PC-9 (cell line): ENCODE data around the gene PCDHGA7. TPM values are rescaled to one million over a fixed set of nuclear protein-coding genes. Genes with fewer than 3 reads are reported as not detected.
A peak's percentile ranks its signal among the peaks of the same experiment; 100 is the strongest.
"Not testable (repeated sequence)": the region's sequence is repeated elsewhere in the genome, so short reads cannot be mapped to it uniquely, and the experiment has no call there.

Experiments used
- BruUV-seq: library from RNA; stranded (reverse); fragments of 400-500 nt; replicated peaks from 2 replicates; lab custom pipeline; 2021; lab: Mats Ljungman, UMichigan
- CTCF ChIA-PET: fragments of 300-600 bp; sonication (Branson Sonifier 250); formaldehyde crosslinking; loops from one replicate; lab custom pipeline; 2022; ENCODE audit warnings: antibody characterized with exemption; lab: Charles Lee
- POLR2A ChIA-PET: fragments of 300-600 bp; sonication (Branson Sonifier 250); formaldehyde crosslinking; loops from one replicate; lab custom pipeline; 2022; ENCODE audit warnings: antibody characterized with exemption; ENCODE audit not compliant: unreplicated experiment; lab: Charles Lee
- DNase-seq, 2 experiments: peaks; one replicate each; pipeline versions ENCODE4 v3.0.0 to v3.0.0-alpha.2; 2015 to 2022; ENCODE audit warnings: mixed read lengths in 1 of 2
- H2AFZ ChIP-seq: fragments of 200-600 bp; sonication (generic); 2 replicates; pipeline ENCODE4 v1.8.1; 2017; ENCODE audit warnings: antibody characterized with exemption
- H3F3A ChIP-seq: fragments of 200-600 bp; sonication (generic); 2 replicates; pipeline ENCODE4 v1.8.1; 2017; ENCODE audit warnings: antibody characterized with exemption, mild to moderate bottlenecking, low read depth; ENCODE audit not compliant: insufficient read depth
- H3K27ac ChIP-seq: fragments of 200-600 bp; sonication (generic); 2 replicates; pipeline ENCODE4 v1.6.1; 2016; ENCODE audit warnings: mixed run types
- H3K27me3 ChIP-seq: fragments of 200-600 bp; sonication (generic); 2 replicates; pipeline ENCODE4 v1.6.1; 2016; ENCODE audit warnings: low read depth, mixed run types; ENCODE audit not compliant: insufficient read depth
- H3K36me3 ChIP-seq: fragments of 200-600 bp; sonication (generic); 2 replicates; pipeline ENCODE4 v1.6.1; 2016; ENCODE audit warnings: low read depth, mixed run types
- H3K4me1 ChIP-seq: fragments of 200-600 bp; sonication (generic); replicated peaks from 2 replicates; pipeline ENCODE4 v1.6.1; 2016; ENCODE audit warnings: mixed run types; ENCODE audit not compliant: insufficient read depth
- H3K4me2 ChIP-seq: fragments of 200-600 bp; sonication (generic); 2 replicates; pipeline ENCODE4 v1.6.1; 2017; ENCODE audit warnings: mixed run types
- H3K4me3 ChIP-seq: fragments of 200-600 bp; sonication (generic); 2 replicates; pipeline ENCODE4 v1.6.1; 2016; ENCODE audit warnings: mixed run types
- H3K79me2 ChIP-seq: fragments of 200-600 bp; sonication (generic); 2 replicates; pipeline ENCODE4 v1.6.1; 2017; ENCODE audit warnings: low read depth, mixed run types
- H3K9me2 ChIP-seq: fragments of 200-600 bp; sonication (generic); 2 replicates; pipeline ENCODE4 v1.8.1; 2017; ENCODE audit warnings: mild to moderate bottlenecking; ENCODE audit not compliant: insufficient read depth
- H3K9me3 ChIP-seq: fragments of 200-600 bp; sonication (generic); 2 replicates; pipeline ENCODE4 v1.8.1; 2016; ENCODE audit warnings: low read depth; ENCODE audit not compliant: insufficient read depth
- H4K20me1 ChIP-seq: fragments of 200-600 bp; sonication (generic); 2 replicates; pipeline ENCODE4 v1.8.1; 2017; ENCODE audit not compliant: insufficient read depth
- EZH2 ChIP-seq: fragments of 200-600 bp; sonication (generic); IDR thresholded peaks from 2 replicates; pipeline ENCODE4 v1.8.0; 2017; ENCODE audit warnings: antibody characterized with exemption, low read depth
- intact Hi-C: fragments of 100-400 bp; cut with micrococcal nuclease; formaldehyde crosslinking; loops from one replicate; pipeline ENCODE4 v1.10.0; 2022; ENCODE audit not compliant: unreplicated experiment
- total RNA-seq: library from RNA; stranded (reverse); gene quantifications from 2 replicates; pipeline ENCODE4 v1.2.3, GENCODE V29; 2021
- TF ChIP-seq, protein P1 (sequence below): fragments of 200-600 bp; sonication (generic); conservative IDR thresholded peaks from 2 replicates; pipeline ENCODE4 v1.6.1; 2017; ENCODE audit warnings: mixed run types, antibody characterized with exemption, mild to moderate bottlenecking, moderate library complexity

The PCDHGA7 gene
- total RNA-seq, 1 experiment from 2014 or later = not detected

DNA sequence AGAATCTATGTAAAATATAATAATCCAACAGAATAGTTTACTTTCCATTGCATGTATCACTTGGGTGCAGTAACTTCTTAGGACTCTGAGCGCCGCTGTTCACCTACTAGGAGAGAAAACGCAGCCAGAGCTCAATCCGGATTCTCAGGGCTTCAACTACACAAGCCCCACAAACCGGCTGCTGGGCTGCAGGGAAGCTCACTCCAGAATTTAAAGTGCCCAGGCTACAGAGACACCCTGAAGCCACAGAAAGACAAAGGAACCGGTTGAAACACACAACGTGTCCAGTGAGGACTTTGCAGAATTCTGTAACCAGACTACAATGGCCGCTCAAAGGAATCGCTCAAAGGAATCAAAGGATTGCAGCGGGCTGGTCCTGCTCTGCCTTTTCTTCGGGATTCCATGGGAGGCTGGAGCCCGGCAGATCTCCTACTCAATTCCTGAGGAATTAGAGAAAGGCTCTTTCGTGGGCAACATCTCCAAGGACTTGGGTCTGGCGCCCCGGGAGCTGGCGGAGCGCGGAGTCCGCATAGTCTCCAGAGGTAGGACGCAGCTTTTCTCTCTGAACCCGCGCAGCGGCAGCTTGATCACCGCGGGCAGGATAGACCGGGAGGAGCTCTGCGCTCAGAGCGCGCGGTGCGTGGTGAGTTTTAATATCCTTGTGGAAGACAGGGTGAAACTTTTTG is 30.5 kb downstream of the PCDHGA7 start, which contains the start of gene PCDHGA10:
Gene PCDHGA10 (plus strand): TSS at position 134 of the 686 bp plus-strand sequence. CDS start 189 bp downstream, at position 323.
- H3K4me2 ChIP-seq = peak within 1 kb of the TSS; percentile 83
- 0 out of 2 replicates have a peak, but pooled peaks cover 11% of the 10 kb centered on the region for H3K27me3 ChIP-seq
- intact Hi-C loops = loop anchor here (2.0 to 10.0 kb wide), 4 partner anchors 88 to 331 kb away; partner anchors contain the start of genes PCDHB14 and TAF7
- TF ChIP-seq, protein P1, sequence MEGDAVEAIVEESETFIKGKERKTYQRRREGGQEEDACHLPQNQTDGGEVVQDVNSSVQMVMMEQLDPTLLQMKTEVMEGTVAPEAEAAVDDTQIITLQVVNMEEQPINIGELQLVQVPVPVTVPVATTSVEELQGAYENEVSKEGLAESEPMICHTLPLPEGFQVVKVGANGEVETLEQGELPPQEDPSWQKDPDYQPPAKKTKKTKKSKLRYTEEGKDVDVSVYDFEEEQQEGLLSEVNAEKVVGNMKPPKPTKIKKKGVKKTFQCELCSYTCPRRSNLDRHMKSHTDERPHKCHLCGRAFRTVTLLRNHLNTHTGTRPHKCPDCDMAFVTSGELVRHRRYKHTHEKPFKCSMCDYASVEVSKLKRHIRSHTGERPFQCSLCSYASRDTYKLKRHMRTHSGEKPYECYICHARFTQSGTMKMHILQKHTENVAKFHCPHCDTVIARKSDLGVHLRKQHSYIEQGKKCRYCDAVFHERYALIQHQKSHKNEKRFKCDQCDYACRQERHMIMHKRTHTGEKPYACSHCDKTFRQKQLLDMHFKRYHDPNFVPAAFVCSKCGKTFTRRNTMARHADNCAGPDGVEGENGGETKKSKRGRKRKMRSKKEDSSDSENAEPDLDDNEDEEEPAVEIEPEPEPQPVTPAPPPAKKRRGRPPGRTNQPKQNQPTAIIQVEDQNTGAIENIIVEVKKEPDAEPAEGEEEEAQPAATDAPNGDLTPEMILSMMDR = peak; percentile 86
- no peak for TF ChIP-seq EZH2
- H3K4me1 ChIP-seq = no peaks in the 10 kb centered on the region
- CTCF ChIA-PET = interaction anchor here (0.5 to 1.6 kb wide), 11 partner anchors 43 to 327 kb away, joined by 3 to 9 read pairs (median 4); partner anchors contain the start of genes PCDHB14, PCDHB2 and PCDHGB3
- peak; percentile 58 for DNase-seq
- H3K27ac ChIP-seq = no peak within 1 kb of the TSS
- peak within 1 kb of the TSS; percentile 54; the same call in 1 of the 2 replicates for H3K4me3 ChIP-seq
- no peaks in the 10 kb centered on the region for H3F3A ChIP-seq
- peak within 1 kb of the TSS; percentile 81 for H2AFZ ChIP-seq
- no peaks in the 10 kb centered on the region for H3K9me3 ChIP-seq
- no TSS peak for BruUV-seq
- H3K9me2 ChIP-seq = no peaks in the 10 kb centered on the region
- no peaks in the 10 kb centered on the region for H3K79me2 ChIP-seq
- no peaks in the 10 kb centered on the region for H3K36me3 ChIP-seq
- no peaks in the 10 kb centered on the region for H4K20me1 ChIP-seq
- POLR2A ChIA-PET = interaction anchor here (0.6 kb wide), 4 partner anchors 74 to 861 kb away, joined by 3 to 9 read pairs (median 6); partner anchors contain the start of gene TAF7

DNA sequence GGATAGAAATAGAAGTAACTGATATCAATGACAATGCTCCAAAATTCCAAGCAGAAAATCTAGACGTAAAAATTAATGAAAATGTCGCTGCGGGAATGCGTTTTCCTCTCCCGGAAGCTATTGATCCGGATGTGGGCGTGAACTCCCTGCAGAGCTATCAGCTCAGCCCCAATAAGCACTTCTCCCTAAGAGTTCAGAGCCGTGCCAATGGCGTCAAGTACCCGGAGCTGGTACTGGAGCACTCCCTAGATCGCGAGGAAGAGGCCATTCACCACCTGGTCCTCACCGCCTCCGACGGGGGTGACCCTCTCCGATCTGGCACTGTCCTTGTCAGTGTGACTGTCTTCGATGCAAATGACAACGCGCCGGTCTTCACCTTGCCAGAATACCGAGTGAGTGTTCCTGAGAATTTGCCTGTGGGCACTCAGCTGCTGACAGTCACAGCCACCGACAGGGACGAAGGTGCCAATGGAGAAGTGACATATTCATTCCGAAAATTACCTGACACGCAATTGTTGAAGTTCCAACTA is 31.1 kb downstream of the PCDHGA7 start:
- Histone ChIP-seq H4K20me1 (no peaks in the 10 kb centered on the region), H3F3A (no peaks in the 10 kb centered on the region), H3K9me2 (no peaks in the 10 kb centered on the region), H3K27me3 (0 out of 2 replicates have a peak, but pooled peaks cover 6% of the 10 kb centered on the region), H3K4me2 (peak overlapping the region; percentile 83), H3K79me2 (no peaks in the 10 kb centered on the region), H3K4me3 (peak overlapping the region; percentile 54; the same call in 1 of the 2 replicates), H3K36me3 (no peaks in the 10 kb centered on the region), H3K9me3 (no peaks in the 10 kb centered on the region), H3K4me1 (no peaks in the 10 kb centered on the region), H2AFZ (peak overlapping the region; percentile 81; the same call in 1 of the 2 replicates), H3K27ac (no peak overlapping the region)
- intact Hi-C loops = loop anchor here (2.0 to 10.0 kb wide), 4 partner anchors 89 to 331 kb away; partner anchors contain the start of genes PCDHB14 and TAF7
- DNase-seq = no peak
- no peak for TF ChIP-seq EZH2
- TF ChIP-seq, protein P1 = no peak
- no TSS peak for BruUV-seq
- ChIA-PET CTCF (interaction anchor here (0.7 to 1.6 kb wide), 6 partner anchors 100 to 328 kb away, joined by 3 to 5 read pairs (median 4); partner anchors contain the start of gene PCDHB2), POLR2A (no interaction called here)

DNA sequence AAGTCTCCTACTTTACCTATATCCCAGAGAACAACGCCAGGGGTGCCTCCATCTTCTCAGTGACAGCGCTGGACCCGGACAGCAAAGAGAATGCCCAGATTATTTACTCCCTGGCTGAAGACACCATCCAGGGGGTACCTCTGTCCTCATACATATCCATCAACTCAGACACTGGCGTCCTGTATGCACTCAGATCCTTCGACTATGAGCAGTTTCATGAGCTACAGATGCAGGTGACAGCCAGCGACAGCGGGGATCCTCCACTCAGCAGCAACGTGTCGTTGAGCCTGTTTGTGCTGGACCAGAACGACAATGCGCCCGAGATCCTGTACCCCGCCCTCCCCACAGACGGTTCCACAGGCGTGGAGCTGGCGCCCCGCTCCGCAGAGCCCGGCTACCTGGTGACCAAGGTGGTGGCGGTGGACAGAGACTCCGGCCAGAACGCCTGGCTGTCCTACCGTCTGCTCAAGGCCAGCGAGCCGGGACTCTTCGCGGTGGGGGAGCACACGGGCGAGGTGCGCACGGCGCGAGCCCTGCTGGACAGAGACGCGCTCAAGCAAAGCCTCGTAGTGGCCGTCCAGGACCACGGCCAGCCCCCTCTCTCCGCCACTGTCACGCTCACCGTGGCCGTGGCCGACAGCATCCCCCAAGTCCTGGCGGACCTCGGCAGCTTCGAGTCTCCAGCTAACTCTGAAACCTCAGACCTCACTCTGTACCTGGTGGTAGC is 32.2 kb downstream of the PCDHGA7 start:
- H3F3A ChIP-seq, H3K27ac ChIP-seq, DNase-seq, CTCF ChIA-PET, H4K20me1 ChIP-seq, H3K4me1 ChIP-seq, H3K36me3 ChIP-seq, H2AFZ ChIP-seq, H3K4me2 ChIP-seq, H3K9me3 ChIP-seq, H3K9me2 ChIP-seq, H3K27me3 ChIP-seq, H3K4me3 ChIP-seq, BruUV-seq, H3K79me2 ChIP-seq, POLR2A ChIA-PET: not testable (repeated sequence)
- intact Hi-C loops = loop anchor here (5.0 to 10.0 kb wide), 3 partner anchors 90 to 332 kb away; partner anchors contain the start of genes PCDHB14 and TAF7

DNA sequence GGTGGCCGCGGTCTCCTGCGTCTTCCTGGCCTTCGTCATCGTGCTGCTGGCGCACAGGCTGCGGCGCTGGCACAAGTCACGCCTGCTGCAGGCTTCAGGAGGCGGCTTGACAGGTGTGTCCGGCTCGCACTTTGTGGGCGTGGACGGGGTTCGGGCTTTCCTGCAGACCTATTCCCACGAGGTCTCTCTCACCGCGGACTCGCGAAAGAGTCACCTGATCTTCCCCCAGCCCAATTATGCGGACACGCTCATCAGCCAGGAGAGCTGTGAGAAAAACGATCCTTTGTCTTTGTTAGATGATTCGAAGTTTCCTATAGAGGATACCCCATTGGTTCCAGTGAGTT is 32.7 kb downstream of the PCDHGA7 start:
- H4K20me1 ChIP-seq, H3F3A ChIP-seq, H2AFZ ChIP-seq, H3K4me2 ChIP-seq, H3K36me3 ChIP-seq, H3K4me3 ChIP-seq, DNase-seq, POLR2A ChIA-PET, H3K27ac ChIP-seq, H3K27me3 ChIP-seq, CTCF ChIA-PET, BruUV-seq, H3K4me1 ChIP-seq, H3K9me3 ChIP-seq, H3K9me2 ChIP-seq, H3K79me2 ChIP-seq: not testable (repeated sequence)
- intact Hi-C loops = loop anchor here (10.0 kb wide), 1 partner anchor 90 kb away; the partner anchor contains the start of gene TAF7
